ENCODE results near the gene TGFBR1. TPM values are rescaled to one million over a fixed set of nuclear protein-coding genes. Genes with fewer than 3 reads are reported as not detected.

TGFBR1 gene
- polyA plus RNA-seq, 1 of the 3 experiments (the other 2 are of a cell fraction), result 15.3 TPM

GRCh38 chr9:99125446-99125845, 20.5 kb downstream of the TGFBR1 start:
- WGBS (ENCODE audit: low lambda C conversion rate), result 41% methylated on average over 1 of the region's 1 CpG
- ChIA-PET POLR2A (interaction anchor here (0.7 kb wide), 1 partner anchor 20 kb away, joined by 3 read pairs; no protein-coding TSS in a partner anchor), CTCF (interaction anchor here (1.0 to 1.3 kb wide), 2 partner anchors 15 to 22 kb away, joined by 3 to 4 read pairs; no protein-coding TSS in a partner anchor)
- H3K27ac ChIP-seq (ENCODE audit: low read depth in 2 of 2, low read length in 1 of 2), result no peak overlapping the region
- TF ChIP-seq SMC3 (IDR thresholded peaks at IDR 0.05; ENCODE audit: low read depth, low read length), result no peak
- no peak for TF ChIP-seq ELF1 (IDR thresholded peaks at IDR 0.05)
- TF ChIP-seq RAD21 (IDR thresholded peaks at IDR 0.05; ENCODE audit: low read length), result no peak
- TF ChIP-seq FOSL2 (IDR thresholded peaks at IDR 0.05; ENCODE audit: borderline replicate concordance, low read depth), result no peak
- TF ChIP-seq TEAD4 (IDR thresholded peaks at IDR 0.05; ENCODE audit: borderline replicate concordance, insufficient read depth), result no peak
- no peak for TF ChIP-seq GATA2 (CRISPR knock-in tag; IDR thresholded peaks at IDR 0.05)
- no peak for TF ChIP-seq EZH2phosphoT487 (IDR thresholded peaks at IDR 0.05; ENCODE audit: borderline replicate concordance, low read depth)
- H3K36me3 ChIP-seq (replicated peaks in 1 of 2; ENCODE audit: control insufficient read depth in 1 of 2, insufficient read depth in 2 of 2, low read length in 1 of 2), result peaks cover 0 to 3% of the 10 kb centered on the region in 2 experiments
- H3F3A ChIP-seq (replicated peaks; ENCODE audit: insufficient read depth), result no peaks in the 10 kb centered on the region
- no peaks in the 10 kb centered on the region for H3K27me3 ChIP-seq (ENCODE audit: insufficient read depth)
- H3K79me2 ChIP-seq (ENCODE audit: insufficient read depth), result peaks cover 94% of the 10 kb centered on the region
- H3K4me1 ChIP-seq (ENCODE audit: control insufficient read depth in 1 of 2, insufficient read depth in 2 of 2, low read depth in 1 of 2, low read length in 1 of 2), result peaks cover 0 to 11% of the 10 kb centered on the region in 2 experiments; a peak in 2 of 4 replicates
- peaks cover 27% of the 10 kb centered on the region for H4K20me1 ChIP-seq (ENCODE audit: insufficient read depth)
- no peak overlapping the region for H3K4me2 ChIP-seq
- DNase-seq, result no peak
- H2AFZ ChIP-seq (ENCODE audit: low read depth), result no peak overlapping the region
- H3K9ac ChIP-seq, result no peak overlapping the region
- no peaks in the 10 kb centered on the region for H3K9me2 ChIP-seq
- H3K4me3 ChIP-seq (ENCODE audit: low read depth in 2 of 2, low read length in 1 of 2), result no peak overlapping the region
- no peaks in the 10 kb centered on the region for H3K9me3 ChIP-seq

GRCh38 chr9:99126312-99126711, 21.4 kb downstream of the TGFBR1 start:
- no peak for DNase-seq
- H4K20me1 ChIP-seq (ENCODE audit: insufficient read depth), result peaks cover 24% of the 10 kb centered on the region
- H2AFZ ChIP-seq (ENCODE audit: low read depth), result no peak overlapping the region
- no peaks in the 10 kb centered on the region for H3K27me3 ChIP-seq (ENCODE audit: insufficient read depth)
- ChIA-PET POLR2A (no interaction called here), CTCF (interaction anchor here (1.2 to 2.3 kb wide), 3 partner anchors 15 to 22 kb away, joined by 3 to 9 read pairs (median 5); no protein-coding TSS in a partner anchor)
- no peaks in the 10 kb centered on the region for H3K9me2 ChIP-seq
- TF ChIP-seq RFX5 (IDR thresholded peaks at IDR 0.05; ENCODE audit: low read length), result no peak
- TF ChIP-seq EP300 (IDR thresholded peaks at IDR 0.05; ENCODE audit: borderline replicate concordance in 1 of 2, low read depth in 1 of 2, low read length in 1 of 2), result no peak
- no peak for TF ChIP-seq USF2 (IDR thresholded peaks at IDR 0.05; ENCODE audit: borderline replicate concordance, low read depth, low read length)
- TF ChIP-seq RXRA (IDR thresholded peaks at IDR 0.05; ENCODE audit: borderline replicate concordance, low read depth), result no peak
- TF ChIP-seq YY1 (IDR thresholded peaks at IDR 0.05; ENCODE audit: low read depth), result no peak
- no peak for TF ChIP-seq NFIC (IDR thresholded peaks at IDR 0.05; ENCODE audit: borderline replicate concordance)
- TF ChIP-seq MXI1 (IDR thresholded peaks at IDR 0.05; ENCODE audit: low read depth, low read length), result no peak
- TF ChIP-seq TCF12 (IDR thresholded peaks at IDR 0.05), result no peak
- no peak for TF ChIP-seq JUND (IDR thresholded peaks at IDR 0.05)
- no peak for TF ChIP-seq CHD2 (IDR thresholded peaks at IDR 0.05; ENCODE audit: low read length, partially characterized antibody)
- TF ChIP-seq FOXJ3 (CRISPR knock-in tag; IDR thresholded peaks at IDR 0.05), result no peak
- no peak overlapping the region for H3K4me2 ChIP-seq
- H3K4me3 ChIP-seq (ENCODE audit: low read depth in 2 of 2, low read length in 1 of 2), result no peak overlapping the region
- peaks cover 0 to 11% of the 10 kb centered on the region in 2 experiments for H3K36me3 ChIP-seq (replicated peaks in 1 of 2; ENCODE audit: control insufficient read depth in 1 of 2, insufficient read depth in 2 of 2, low read length in 1 of 2)
- H3K27ac ChIP-seq (ENCODE audit: low read depth in 2 of 2, low read length in 1 of 2), result no peak overlapping the region
- peaks cover 94% of the 10 kb centered on the region for H3K79me2 ChIP-seq (ENCODE audit: insufficient read depth)
- 90% methylated on average over 2 of the region's 2 CpGs for WGBS (ENCODE audit: low lambda C conversion rate)
- no peaks in the 10 kb centered on the region for H3K9me3 ChIP-seq
- H3F3A ChIP-seq (replicated peaks; ENCODE audit: insufficient read depth), result no peaks in the 10 kb centered on the region
- peaks cover 0 to 11% of the 10 kb centered on the region in 2 experiments; a peak in 2 of 4 replicates for H3K4me1 ChIP-seq (ENCODE audit: control insufficient read depth in 1 of 2, insufficient read depth in 2 of 2, low read depth in 1 of 2, low read length in 1 of 2)
- H3K9ac ChIP-seq, result no peak overlapping the region
